ENCODE measurements around the gene ZNF79.

DNA sequence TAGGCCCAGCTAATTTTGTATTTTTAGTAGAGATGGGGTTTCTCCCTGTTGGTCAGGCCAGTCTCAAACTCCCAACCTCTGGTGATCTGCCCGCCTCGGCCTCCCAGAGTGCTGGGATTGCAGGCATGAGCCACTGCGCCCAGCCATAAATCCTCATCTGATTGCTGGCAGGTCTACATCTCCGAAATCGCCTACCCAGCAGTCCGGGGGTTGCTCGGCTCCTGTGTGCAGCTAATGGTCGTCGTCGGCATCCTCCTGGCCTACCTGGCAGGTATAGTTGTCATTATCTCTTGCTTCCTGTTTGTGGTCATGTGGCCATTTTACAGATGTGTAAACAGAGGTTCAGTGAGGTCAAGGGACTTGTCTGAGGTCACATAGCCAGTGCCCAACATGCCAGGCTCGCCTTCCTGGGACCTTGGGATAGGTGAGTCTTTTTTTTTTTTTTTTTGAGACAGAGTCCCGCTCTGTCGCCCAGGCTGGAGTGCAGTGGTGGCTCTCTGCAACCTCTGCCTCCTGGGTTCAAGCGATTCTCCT, 24.4 kb upstream of the ZNF79 start:
- TF ChIP-seq POLR2A (IDR thresholded peaks at IDR 0.05; ENCODE audit: low read length) (no peak), GATA1 (IDR thresholded peaks at IDR 0.05; ENCODE audit: low read depth, low read length) (no peak)
